ENCODE data around the gene KRTAP5-9.
"Not testable (repeated sequence)": the region's sequence is repeated elsewhere in the genome, so short reads cannot be mapped to it uniquely, and the experiment has no call there.

KRTAP5-9 gene

GRCh38 chr11:71581826-71582225 is 33.6 kb downstream of the KRTAP5-9 start:
- DNase-seq (ENCODE audit: low spot score) (no peak), FAIRE-seq (no peak)

- DNase-seq (ENCODE audit: low spot score) (no peak), FAIRE-seq (no peak)
Observed at GRCh38 chr11:71582309-71582895, 34.2 kb downstream of the KRTAP5-9 start, which contains the start of gene KRTAP5-11. Gene KRTAP5-11, minus strand, starts transcription at chr11:71582875. Its CDS starts 38 bp downstream, at chr11:71582837.

GRCh38 chr11:71582969-71583368 is 34.7 kb downstream of the KRTAP5-9 start:
- DNase-seq (ENCODE audit: low spot score), result not testable (repeated sequence)

GRCh38 chr11:71585673-71586072 is 37.5 kb downstream of the KRTAP5-9 start:
- not testable (repeated sequence) for FAIRE-seq; DNase-seq (ENCODE audit: low spot score)

More at GRCh38 chr11:71582969-71583368, 34.7 kb downstream of the KRTAP5-9 start:
- not testable (repeated sequence) for FAIRE-seq

GRCh38 chr11:71588314-71588713 is 40.1 kb downstream of the KRTAP5-9 start:
- FAIRE-seq; DNase-seq (ENCODE audit: low spot score): not testable (repeated sequence)

- FAIRE-seq, result not testable (repeated sequence)
Observed at GRCh38 chr11:71588822-71589545, 40.8 kb downstream of the KRTAP5-9 start.

GRCh38 chr11:71589546-71589920 is 41.3 kb downstream of the KRTAP5-9 start:
- not testable (repeated sequence) for DNase-seq (ENCODE audit: low spot score); FAIRE-seq

More at GRCh38 chr11:71588822-71589545, 40.8 kb downstream of the KRTAP5-9 start:
- peak; percentile 7 for DNase-seq (ENCODE audit: low spot score)

Measured in RCC 7860 (cell line).